ENCODE measurements around the gene TMEM269.

The TMEM269 gene

DNA sequence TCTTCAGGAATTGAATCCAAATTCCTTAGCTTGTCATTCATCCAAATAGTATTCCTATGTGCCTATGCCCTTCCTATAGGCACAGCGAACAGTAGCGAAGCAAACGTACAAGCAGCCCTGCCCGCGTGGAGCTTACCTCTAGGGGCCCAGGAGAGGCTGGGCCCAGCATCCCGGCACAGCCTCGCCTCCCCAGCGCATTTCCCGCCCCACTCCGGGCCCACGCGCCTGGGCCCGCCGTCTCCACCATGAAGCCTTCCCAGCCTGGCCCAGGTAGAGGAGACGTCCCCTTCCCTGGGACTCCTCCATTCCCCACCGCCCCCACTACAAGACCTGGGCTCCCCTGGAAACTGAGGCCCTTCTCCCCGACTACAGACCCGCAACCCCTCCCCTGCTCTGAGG is 245 bp upstream of the TMEM269 start:
- Histone ChIP-seq H3K4me2 (ENCODE audit: low read length) (no peak overlapping the region), H3F3A (ENCODE audit: insufficient read depth, low read length) (no peaks in the 10 kb centered on the region), H3K79me2 (ENCODE audit: insufficient read depth, low read length) (no peaks in the 10 kb centered on the region), H3K9me3 (ENCODE audit: low read length) (no peaks in the 10 kb centered on the region), H3K9me2 (ENCODE audit: low read depth, low read length) (no peaks in the 10 kb centered on the region), H4K20me1 (ENCODE audit: insufficient read depth, low read length) (no peaks in the 10 kb centered on the region), H2AFZ (ENCODE audit: low read length) (no peak overlapping the region), H3K27ac (ENCODE audit: low read depth, low read length, poor library complexity, severe bottlenecking) (no peak overlapping the region), H3K9ac (ENCODE audit: low read length) (no peak overlapping the region), H3K27me3 (ENCODE audit: insufficient read depth, low read length) (no peaks in the 10 kb centered on the region), H3K36me3 (ENCODE audit: insufficient read depth, low read length) (peaks cover 35% of the 10 kb centered on the region), H3K4me1 (ENCODE audit: insufficient read depth, low read length, severe bottlenecking) (no peaks in the 10 kb centered on the region), H3K4me3 (ENCODE audit: low read depth, low read length, poor library complexity, severe bottlenecking) (no peak overlapping the region)
- TF ChIP-seq EZH2 (IDR thresholded peaks at IDR 0.05; ENCODE audit: borderline replicate concordance, low read length) = no peak
- TF ChIP-seq, protein P1, sequence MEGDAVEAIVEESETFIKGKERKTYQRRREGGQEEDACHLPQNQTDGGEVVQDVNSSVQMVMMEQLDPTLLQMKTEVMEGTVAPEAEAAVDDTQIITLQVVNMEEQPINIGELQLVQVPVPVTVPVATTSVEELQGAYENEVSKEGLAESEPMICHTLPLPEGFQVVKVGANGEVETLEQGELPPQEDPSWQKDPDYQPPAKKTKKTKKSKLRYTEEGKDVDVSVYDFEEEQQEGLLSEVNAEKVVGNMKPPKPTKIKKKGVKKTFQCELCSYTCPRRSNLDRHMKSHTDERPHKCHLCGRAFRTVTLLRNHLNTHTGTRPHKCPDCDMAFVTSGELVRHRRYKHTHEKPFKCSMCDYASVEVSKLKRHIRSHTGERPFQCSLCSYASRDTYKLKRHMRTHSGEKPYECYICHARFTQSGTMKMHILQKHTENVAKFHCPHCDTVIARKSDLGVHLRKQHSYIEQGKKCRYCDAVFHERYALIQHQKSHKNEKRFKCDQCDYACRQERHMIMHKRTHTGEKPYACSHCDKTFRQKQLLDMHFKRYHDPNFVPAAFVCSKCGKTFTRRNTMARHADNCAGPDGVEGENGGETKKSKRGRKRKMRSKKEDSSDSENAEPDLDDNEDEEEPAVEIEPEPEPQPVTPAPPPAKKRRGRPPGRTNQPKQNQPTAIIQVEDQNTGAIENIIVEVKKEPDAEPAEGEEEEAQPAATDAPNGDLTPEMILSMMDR (IDR thresholded peaks at IDR 0.05; ENCODE audit: low read length) = no peak

DNA sequence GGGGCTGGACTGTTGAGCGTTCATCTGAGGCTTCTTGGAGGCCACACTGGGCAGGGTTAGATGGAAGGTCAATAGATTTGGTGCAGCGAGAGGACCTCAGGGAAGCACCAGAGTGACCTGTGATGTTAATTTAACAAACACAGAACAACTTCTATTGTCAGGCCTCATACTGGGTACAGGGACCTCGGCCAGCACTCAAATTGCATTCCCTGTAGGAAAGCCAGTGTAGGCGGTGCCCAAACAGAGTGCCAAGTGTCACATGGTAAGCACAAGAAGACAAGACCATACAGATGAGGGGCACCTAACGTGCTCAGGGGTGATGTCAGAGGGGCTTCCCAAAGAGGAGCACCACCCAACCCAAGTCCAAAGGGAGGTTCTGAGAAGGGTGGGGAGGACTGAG is 1.3 kb downstream of the TMEM269 start:
- H2AFZ ChIP-seq (ENCODE audit: low read length) = no peak overlapping the region
- H3K4me3 ChIP-seq (ENCODE audit: low read depth, low read length, poor library complexity, severe bottlenecking) = no peak overlapping the region
- H3K9ac ChIP-seq (ENCODE audit: low read length) = no peak overlapping the region
- H3K27ac ChIP-seq (ENCODE audit: low read depth, low read length, poor library complexity, severe bottlenecking) = no peak overlapping the region
- H3K4me2 ChIP-seq (ENCODE audit: low read length) = no peak overlapping the region
- TF ChIP-seq, protein P1 (IDR thresholded peaks at IDR 0.05; ENCODE audit: low read length) = no peak
- no peak for TF ChIP-seq EZH2 (IDR thresholded peaks at IDR 0.05; ENCODE audit: borderline replicate concordance, low read length)
- H3K9me2 ChIP-seq (ENCODE audit: low read depth, low read length) = no peaks in the 10 kb centered on the region
- H3K27me3 ChIP-seq (ENCODE audit: insufficient read depth, low read length) = no peaks in the 10 kb centered on the region
- H3K9me3 ChIP-seq (ENCODE audit: low read length) = no peaks in the 10 kb centered on the region
- H4K20me1 ChIP-seq (ENCODE audit: insufficient read depth, low read length) = no peaks in the 10 kb centered on the region
- peaks cover 19% of the 10 kb centered on the region for H3K36me3 ChIP-seq (ENCODE audit: insufficient read depth, low read length)
- H3K4me1 ChIP-seq (ENCODE audit: insufficient read depth, low read length, severe bottlenecking) = no peaks in the 10 kb centered on the region
- H3F3A ChIP-seq (ENCODE audit: insufficient read depth, low read length) = no peaks in the 10 kb centered on the region
- no peaks in the 10 kb centered on the region for H3K79me2 ChIP-seq (ENCODE audit: insufficient read depth, low read length)

DNA sequence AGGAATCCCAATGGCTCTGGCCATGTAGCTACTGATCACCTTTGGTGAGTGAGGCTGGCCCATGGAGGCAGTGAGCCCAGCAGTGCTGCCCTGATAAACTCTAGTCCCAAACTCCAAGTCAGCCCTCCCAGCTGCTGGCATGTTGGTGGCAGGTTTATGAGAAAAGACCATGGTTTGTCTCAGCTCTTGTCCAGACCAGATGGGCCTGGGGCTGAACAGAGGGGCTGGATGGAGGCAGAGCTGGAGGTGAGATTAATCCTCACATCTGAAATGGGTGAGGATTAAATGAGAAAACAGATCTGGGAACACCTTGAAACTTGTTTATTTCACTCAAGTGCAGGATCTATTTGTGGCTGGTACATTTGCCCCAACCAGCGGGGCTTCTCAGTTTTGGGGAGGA is 3.2 kb downstream of the TMEM269 start:
- TF ChIP-seq, protein P1 (IDR thresholded peaks at IDR 0.05; ENCODE audit: low read length) = no peak
- TF ChIP-seq EZH2 (IDR thresholded peaks at IDR 0.05; ENCODE audit: borderline replicate concordance, low read length) = no peak
- Histone ChIP-seq H3K4me3 (ENCODE audit: low read depth, low read length, poor library complexity, severe bottlenecking) (no peak overlapping the region), H3K79me2 (ENCODE audit: insufficient read depth, low read length) (no peaks in the 10 kb centered on the region), H3K36me3 (ENCODE audit: insufficient read depth, low read length) (peaks cover 4% of the 10 kb centered on the region), H3K4me1 (ENCODE audit: insufficient read depth, low read length, severe bottlenecking) (no peaks in the 10 kb centered on the region), H3K27me3 (ENCODE audit: insufficient read depth, low read length) (no peaks in the 10 kb centered on the region), H3K9ac (ENCODE audit: low read length) (no peak overlapping the region), H3K9me3 (ENCODE audit: low read length) (no peaks in the 10 kb centered on the region), H4K20me1 (ENCODE audit: insufficient read depth, low read length) (no peaks in the 10 kb centered on the region), H3K9me2 (ENCODE audit: low read depth, low read length) (no peaks in the 10 kb centered on the region), H3K4me2 (ENCODE audit: low read length) (no peak overlapping the region), H3F3A (ENCODE audit: insufficient read depth, low read length) (no peaks in the 10 kb centered on the region), H2AFZ (ENCODE audit: low read length) (no peak overlapping the region), H3K27ac (ENCODE audit: low read depth, low read length, poor library complexity, severe bottlenecking) (no peak overlapping the region)
